ENCODE results near the gene C22orf39.
A peak's percentile ranks its signal among the peaks of the same experiment; 100 is the strongest.

C22orf39 gene

GRCh38 chr22:19434829-19435580, 12.5 kb downstream of the C22orf39 start:
- no peak overlapping the region for H3K4me3 ChIP-seq (ENCODE audit: low read length)
- TF ChIP-seq ZNF274 (IDR thresholded peaks at IDR 0.05; ENCODE audit: low read depth, low read length), result no peak

- no peak for TF ChIP-seq ZNF274 (IDR thresholded peaks at IDR 0.05; ENCODE audit: low read depth, low read length)
- no peak overlapping the region for H3K4me3 ChIP-seq (ENCODE audit: low read length)
Observed at GRCh38 chr22:19434401-19434800, 13.1 kb downstream of the C22orf39 start.

- H3K4me3 ChIP-seq (ENCODE audit: low read length), result peak within 1 kb of the TSS; percentile 96
- TF ChIP-seq ZNF274 (IDR thresholded peaks at IDR 0.05; ENCODE audit: low read depth, low read length), result no peak
Observed at GRCh38 chr22:19432133-19432851, 15.2 kb downstream of the C22orf39 start, which contains the start of gene MRPL40. Gene MRPL40 (plus strand): TSS chr22:19432545. CDS start chr22:19432555, 10 bp downstream.

GRCh38 chr22:19431649-19432132, 15.8 kb downstream of the C22orf39 start, which contains the start of gene HIRA:
Gene HIRA (minus strand): TSS chr22:19431733. CDS start chr22:19431476, 257 bp downstream.
- peak within 1 kb of the TSS; percentile 96 for H3K4me3 ChIP-seq (ENCODE audit: low read length)
- no peak for TF ChIP-seq ZNF274 (IDR thresholded peaks at IDR 0.05; ENCODE audit: low read depth, low read length)

- TF ChIP-seq ZNF274 (IDR thresholded peaks at IDR 0.05; ENCODE audit: low read depth, low read length), result no peak
- H3K4me3 ChIP-seq (ENCODE audit: low read length), result peak overlapping the region; percentile 91
Observed at GRCh38 chr22:19430890-19431541, 16.5 kb downstream of the C22orf39 start.

- H3K4me3 ChIP-seq (ENCODE audit: low read length), result peak overlapping the region; percentile 91
- no peak for TF ChIP-seq ZNF274 (IDR thresholded peaks at IDR 0.05; ENCODE audit: low read depth, low read length)
Observed at GRCh38 chr22:19429950-19430889, 17.3 kb downstream of the C22orf39 start.

GRCh38 chr22:19424186-19424500, 23.4 kb downstream of the C22orf39 start:
- no peak for TF ChIP-seq ZNF274 (IDR thresholded peaks at IDR 0.05; ENCODE audit: low read depth, low read length)
- no peak overlapping the region for H3K4me3 ChIP-seq (ENCODE audit: low read length)

GRCh38 chr22:19422440-19423301, 24.8 kb downstream of the C22orf39 start:
- H3K4me3 ChIP-seq (ENCODE audit: low read length), result no peak overlapping the region
- TF ChIP-seq ZNF274 (IDR thresholded peaks at IDR 0.05; ENCODE audit: low read depth, low read length), result no peak

GRCh38 chr22:19420321-19420720, 27.2 kb downstream of the C22orf39 start:
- no peak for TF ChIP-seq ZNF274 (IDR thresholded peaks at IDR 0.05; ENCODE audit: low read depth, low read length)

GRCh38 chr22:19419464-19420178, 27.9 kb downstream of the C22orf39 start:
- H3K4me3 ChIP-seq (ENCODE audit: low read length), result no peak overlapping the region
- TF ChIP-seq ZNF274 (IDR thresholded peaks at IDR 0.05; ENCODE audit: low read depth, low read length), result no peak

More at GRCh38 chr22:19420321-19420720, 27.2 kb downstream of the C22orf39 start:
- H3K4me3 ChIP-seq (ENCODE audit: low read length), result no peak overlapping the region

GRCh38 chr22:19419086-19419463, 28.4 kb downstream of the C22orf39 start:
- no peak for TF ChIP-seq ZNF274 (IDR thresholded peaks at IDR 0.05; ENCODE audit: low read depth, low read length)
- H3K4me3 ChIP-seq (ENCODE audit: low read length), result no peak overlapping the region

GRCh38 chr22:19412923-19413322, 34.6 kb downstream of the C22orf39 start:
- no peak overlapping the region for H3K4me3 ChIP-seq (ENCODE audit: low read length)
- no peak for TF ChIP-seq ZNF274 (IDR thresholded peaks at IDR 0.05; ENCODE audit: low read depth, low read length)
